Cardiac muscle cell (in vitro differentiated cells and primary cell): ENCODE data around the gene MTERF4. TPM values are rescaled to one million over a fixed set of nuclear protein-coding genes. Genes with fewer than 3 reads are reported as not detected.

Experiments
- DNase-seq, 2 donors: peaks; one replicate each; pipeline versions ENCODE4 v3.0.0 to v3.0.0-alpha.2; 2010 to 2017; ENCODE audit warnings: low read depth in 1 of 2, low spot score in 1 of 2
- H3K27ac ChIP-seq: fragments of 200-600 bp; sonication (generic); 2 replicates; pipeline ENCODE4 v1.5.1; 2016
- H3K27me3 ChIP-seq: fragments of 200-600 bp; sonication (generic); 2 replicates; pipeline ENCODE4 v1.6.0; 2016; ENCODE audit warnings: control low read depth
- H3K36me3 ChIP-seq: fragments of 200-600 bp; sonication (generic); 2 replicates; pipeline ENCODE4 v1.5.1; 2016; ENCODE audit warnings: control low read depth
- H3K4me1 ChIP-seq: fragments of 200-600 bp; sonication (generic); 2 replicates; pipeline ENCODE4 v1.8.1; 2017; ENCODE audit warnings: low read depth, mild to moderate bottlenecking, mixed run types
- H3K4me3 ChIP-seq: fragments of 200-600 bp; sonication (generic); 2 replicates; pipeline ENCODE4 v1.5.1; 2016; ENCODE audit warnings: mild to moderate bottlenecking
- H3K9me3 ChIP-seq: fragments of 200-600 bp; sonication (generic); 2 replicates; pipeline ENCODE4 v1.5.1; 2017; ENCODE audit warnings: low read depth, mild to moderate bottlenecking, control low read depth
- CTCF ChIP-seq: IDR thresholded peaks from 2 replicates; pipeline ENCODE4 v1.5.1; 2012; ENCODE audit warnings: low read depth, mild to moderate bottlenecking, low read length
- polyA plus RNA-seq: library from polyadenylated mRNA; unstranded; fragments of >200 nt; fragmentation: Nextera tagmentation; extraction: Ambion mirVana; gene quantifications from 2 replicates; pipeline ENCODE4 v1.2.1, GENCODE V29; 2016
- total RNA-seq: library from RNA; depleted of rRNA; stranded (reverse); fragments of >200 nt; gene quantifications from 2 replicates; pipeline ENCODE4 v1.2.3, GENCODE V29; 2016

Gene MTERF4
- total and polyA plus RNA-seq, 2 experiments from 2014 or later, result 26.9 to 105 TPM

DNA sequence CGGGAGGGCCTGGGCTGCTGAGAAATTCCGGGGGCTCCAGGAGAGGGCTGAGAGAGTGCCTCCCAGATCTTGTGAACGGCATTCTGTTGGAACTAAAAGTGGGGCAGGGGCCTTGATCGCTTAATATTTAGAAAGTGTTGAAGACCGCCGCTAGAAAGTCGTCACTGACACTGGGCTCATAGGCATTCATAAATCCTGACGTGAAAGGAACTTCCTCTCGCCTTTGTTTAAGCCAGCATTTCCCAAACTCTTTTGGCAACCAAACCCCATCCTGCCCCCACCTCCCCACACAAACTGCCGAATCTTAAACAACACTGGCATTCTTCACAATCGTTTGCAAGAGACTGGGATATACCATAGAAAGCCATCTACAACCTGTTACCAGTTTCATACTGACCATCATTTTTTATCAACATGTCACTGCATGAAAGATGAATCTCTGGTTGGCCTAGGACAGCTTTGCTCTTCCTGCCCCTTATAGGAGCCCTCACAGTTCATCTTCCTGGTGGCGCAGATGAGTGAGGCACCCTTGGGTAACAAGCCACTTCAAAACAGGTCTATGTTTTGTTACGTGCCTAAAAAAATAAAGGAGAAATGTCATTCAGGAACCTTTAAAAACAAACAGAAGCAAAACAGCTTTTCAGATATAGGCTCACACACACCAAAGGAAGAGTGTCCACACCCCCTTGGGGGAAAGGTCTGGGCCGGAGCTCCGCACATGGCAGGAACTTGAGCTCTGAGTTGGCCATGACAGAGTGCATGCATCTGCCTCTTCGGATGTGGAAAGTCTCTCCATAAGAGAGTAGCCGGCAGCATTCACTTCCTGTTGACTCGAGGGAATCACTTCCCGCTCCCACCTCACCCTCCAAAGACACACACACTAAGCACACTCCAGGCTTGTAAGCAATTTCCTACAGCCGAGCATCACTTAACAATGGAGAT lies 13.0 kb downstream of the MTERF4 start:
- TF ChIP-seq CTCF, result no peak
- no peaks in the 10 kb centered on the region for H3K4me1 ChIP-seq
- no peaks in the 10 kb centered on the region for H3K27me3 ChIP-seq
- no peak overlapping the region for H3K4me3 ChIP-seq
- H3K27ac ChIP-seq, result no peak overlapping the region
- peaks cover 51% of the 10 kb centered on the region for H3K36me3 ChIP-seq
- H3K9me3 ChIP-seq, result no peaks in the 10 kb centered on the region
- DNase-seq, result no peak

DNA sequence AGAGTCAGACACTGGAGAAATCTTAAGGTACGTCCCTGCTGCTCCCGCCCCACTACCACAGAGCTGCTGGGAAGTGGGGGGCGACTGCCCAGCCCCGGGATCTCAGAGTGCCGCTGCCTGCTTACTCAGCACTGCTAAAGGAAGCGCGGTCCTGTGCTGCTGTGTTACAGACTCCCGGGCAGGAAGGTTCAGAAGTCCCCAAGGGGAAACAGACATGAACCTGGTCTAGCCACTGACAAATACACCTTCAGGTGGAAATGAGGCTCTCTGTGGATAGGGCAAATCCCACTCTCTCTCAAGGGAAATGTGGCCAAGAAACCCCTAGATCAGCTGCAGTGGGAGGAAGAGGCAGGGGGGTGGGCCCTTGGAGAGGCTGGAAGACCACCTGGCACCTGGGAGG lies 13.7 kb downstream of the MTERF4 start:
- peaks cover 46% of the 10 kb centered on the region for H3K36me3 ChIP-seq

DNA sequence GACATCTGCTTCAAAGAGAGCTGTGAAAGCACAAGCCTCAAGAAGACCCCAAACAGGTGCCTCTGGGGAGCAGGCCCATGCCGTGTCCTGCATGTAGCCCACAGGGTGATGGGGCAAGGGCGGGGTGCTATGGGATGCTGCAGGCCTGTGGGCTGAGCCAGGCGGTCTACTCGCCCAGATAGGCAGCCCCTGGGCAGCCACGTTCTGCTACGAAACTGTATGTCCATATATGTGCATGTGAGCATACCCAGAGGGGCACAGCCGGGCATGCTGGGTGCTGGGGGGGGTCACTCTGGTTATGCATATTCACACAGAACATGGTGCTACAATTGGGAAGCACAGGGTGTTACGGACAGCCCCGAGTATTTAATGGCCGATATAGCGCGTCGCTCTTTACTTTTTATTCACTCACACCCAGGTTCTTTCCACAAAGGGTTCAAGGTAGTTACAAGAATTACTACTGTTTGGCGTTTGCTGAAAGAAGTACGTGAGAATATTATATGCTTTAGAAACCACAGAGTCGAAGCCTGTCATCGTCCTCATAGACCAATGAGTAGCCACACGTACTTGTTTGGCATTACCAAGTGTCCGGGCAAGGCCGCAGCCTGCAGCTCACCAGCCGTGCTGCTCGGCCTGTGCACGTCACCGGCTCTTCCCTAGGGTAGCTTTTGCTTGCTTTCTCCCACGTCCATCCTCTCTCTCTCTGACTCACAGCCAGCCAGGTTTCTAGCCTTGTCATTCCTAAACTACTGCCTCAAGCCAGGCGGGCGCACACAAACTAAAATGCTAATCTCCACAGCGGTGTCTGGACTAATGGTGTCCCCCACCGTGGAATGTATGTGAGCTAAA lies 14.4 kb downstream of the MTERF4 start:
- no peaks in the 10 kb centered on the region for H3K9me3 ChIP-seq
- no peak overlapping the region for H3K27ac ChIP-seq
- peaks cover 43% of the 10 kb centered on the region for H3K36me3 ChIP-seq
- no peak overlapping the region for H3K4me3 ChIP-seq
- TF ChIP-seq CTCF, result no peak
- no peaks in the 10 kb centered on the region for H3K27me3 ChIP-seq
- H3K4me1 ChIP-seq, result no peaks in the 10 kb centered on the region
- no peak for DNase-seq

More for the DNA sequence above, 13.7 kb downstream of the MTERF4 start:
- no peak for TF ChIP-seq CTCF
- no peak overlapping the region for H3K4me3 ChIP-seq
- H3K9me3 ChIP-seq, result no peaks in the 10 kb centered on the region
- no peaks in the 10 kb centered on the region for H3K27me3 ChIP-seq
- no peak overlapping the region for H3K27ac ChIP-seq
- H3K4me1 ChIP-seq, result no peaks in the 10 kb centered on the region
- DNase-seq, result no peak

DNA sequence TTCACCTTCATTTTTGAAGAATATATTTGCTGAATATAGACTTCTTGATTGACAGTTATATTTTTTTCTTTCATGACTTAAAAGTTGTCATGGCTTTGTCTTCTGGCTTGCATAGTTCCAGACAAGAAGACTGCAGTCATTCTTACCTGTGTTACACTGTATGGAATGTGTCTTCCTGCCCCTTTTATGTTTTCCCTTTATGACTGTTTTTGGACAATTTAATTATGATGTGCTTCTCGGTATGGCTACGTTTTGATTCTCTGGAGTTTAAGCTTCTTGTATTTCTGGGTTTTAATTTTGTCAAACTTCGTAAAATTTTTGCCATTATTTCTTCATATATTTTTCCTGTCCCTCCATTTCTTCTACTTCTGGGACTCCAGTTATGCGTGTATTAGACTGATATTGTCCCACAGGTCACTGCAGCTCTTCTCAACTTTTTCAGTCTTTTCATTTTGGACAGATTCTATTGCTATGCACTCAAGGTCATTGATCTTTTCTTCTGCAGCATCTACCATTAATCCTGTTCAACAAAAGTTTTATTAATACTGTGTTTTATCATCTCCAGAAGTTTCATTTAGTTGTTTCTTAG lies 17.1 kb downstream of the MTERF4 start:
- Histone ChIP-seq H3K4me1 (no peaks in the 10 kb centered on the region), H3K4me3 (no peak overlapping the region), H3K9me3 (no peaks in the 10 kb centered on the region), H3K27ac (no peak overlapping the region), H3K36me3 (peaks cover 32% of the 10 kb centered on the region), H3K27me3 (no peaks in the 10 kb centered on the region)
- TF ChIP-seq CTCF, result no peak
- no peak for DNase-seq

- Histone ChIP-seq H3K9me3 (no peaks in the 10 kb centered on the region), H3K27me3 (no peaks in the 10 kb centered on the region), H3K4me3 (no peak overlapping the region), H3K4me1 (no peaks in the 10 kb centered on the region), H3K27ac (no peak overlapping the region), H3K36me3 (peaks cover 16% of the 10 kb centered on the region)
- no peak for DNase-seq
- TF ChIP-seq CTCF, result no peak
Measured at GRCh38 chr2:241083091-241083415, 19.0 kb downstream of the MTERF4 start.
